ENCODE measurements around the gene GTPBP2.

The GTPBP2 gene, protein sequence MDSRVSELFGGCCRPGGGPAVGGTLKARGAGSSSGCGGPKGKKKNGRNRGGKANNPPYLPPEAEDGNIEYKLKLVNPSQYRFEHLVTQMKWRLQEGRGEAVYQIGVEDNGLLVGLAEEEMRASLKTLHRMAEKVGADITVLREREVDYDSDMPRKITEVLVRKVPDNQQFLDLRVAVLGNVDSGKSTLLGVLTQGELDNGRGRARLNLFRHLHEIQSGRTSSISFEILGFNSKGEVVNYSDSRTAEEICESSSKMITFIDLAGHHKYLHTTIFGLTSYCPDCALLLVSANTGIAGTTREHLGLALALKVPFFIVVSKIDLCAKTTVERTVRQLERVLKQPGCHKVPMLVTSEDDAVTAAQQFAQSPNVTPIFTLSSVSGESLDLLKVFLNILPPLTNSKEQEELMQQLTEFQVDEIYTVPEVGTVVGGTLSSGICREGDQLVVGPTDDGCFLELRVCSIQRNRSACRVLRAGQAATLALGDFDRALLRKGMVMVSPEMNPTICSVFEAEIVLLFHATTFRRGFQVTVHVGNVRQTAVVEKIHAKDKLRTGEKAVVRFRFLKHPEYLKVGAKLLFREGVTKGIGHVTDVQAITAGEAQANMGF

DNA sequence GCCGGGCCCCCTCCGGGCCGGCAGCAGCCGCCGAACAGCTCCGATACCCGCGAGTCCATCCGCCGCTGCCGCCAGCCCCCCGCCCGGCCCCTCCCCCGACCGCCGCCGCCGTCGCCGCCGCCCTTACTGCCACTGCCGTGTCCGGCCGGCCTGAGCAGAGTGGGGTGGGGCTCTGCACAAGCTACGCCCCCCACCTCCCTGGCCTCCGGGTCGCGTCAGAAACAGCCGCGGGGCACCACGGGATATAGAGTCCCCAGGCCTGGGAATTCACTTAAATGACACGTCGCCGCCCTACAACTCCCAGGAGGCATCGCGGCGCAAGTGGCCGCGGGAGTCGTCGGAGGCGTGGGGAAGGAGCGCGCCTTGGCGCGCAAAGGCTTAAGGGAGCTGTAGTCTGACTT is at the start of gene GTPBP2:
Gene GTPBP2, minus strand, starts transcription at position 161 of the 401 bp plus-strand sequence. Its CDS starts 102 bp downstream, at position 59.
- peak; percentile 96 for DNase-seq (ENCODE audit: low read depth, low spot score)
- no peaks in the 10 kb centered on the region for H3K4me1 ChIP-seq (ENCODE audit: insufficient read depth, insufficient read length)
- H3K9ac ChIP-seq (ENCODE audit: insufficient read length, low read depth) = peak within 1 kb of the TSS; percentile 92
- TF ChIP-seq ZNF274 (IDR thresholded peaks at IDR 0.05; ENCODE audit: low read depth, low read length) = no peak
- no peak for TF ChIP-seq SUZ12 (IDR thresholded peaks at IDR 0.05; ENCODE audit: extremely low read depth, insufficient read depth, insufficient read length)
- no peak for TF ChIP-seq YY1 (IDR thresholded peaks at IDR 0.05; ENCODE audit: insufficient read depth, insufficient read length)
- H3K36me3 ChIP-seq (ENCODE audit: insufficient read depth, insufficient read length, low read length) = peaks cover 35% of the 10 kb centered on the region
- no peaks in the 10 kb centered on the region for H3K9me3 ChIP-seq (ENCODE audit: insufficient read depth, low read length)
- no peaks in the 10 kb centered on the region for H3K27me3 ChIP-seq (ENCODE audit: insufficient read depth, insufficient read length)
- peak within 1 kb of the TSS; percentile 82 for H3K4me3 ChIP-seq (ENCODE audit: insufficient read length, low read depth)

DNA sequence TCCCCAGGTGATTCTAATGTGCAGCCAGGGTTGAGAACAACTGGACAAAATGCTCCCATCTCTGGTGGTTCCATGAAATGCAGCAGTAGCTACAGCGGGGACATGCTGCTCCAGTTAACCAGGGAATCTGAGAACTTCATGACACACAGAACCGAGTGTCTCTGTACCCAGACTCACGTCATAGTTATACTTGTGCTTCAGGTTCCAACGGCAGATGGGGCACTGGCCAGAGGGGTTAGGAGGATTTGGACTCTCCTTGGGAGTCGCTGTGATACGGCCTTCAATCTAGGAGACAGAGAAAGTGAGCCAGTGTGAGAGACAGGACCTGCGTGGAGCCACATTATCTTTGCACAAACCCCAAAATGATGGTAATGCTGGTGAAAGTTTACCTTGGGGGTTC is 49.3 kb upstream of the GTPBP2 start:
- H3K36me3 ChIP-seq (ENCODE audit: insufficient read depth, insufficient read length, low read length) = peaks cover 89% of the 10 kb centered on the region
- TF ChIP-seq SUZ12 (IDR thresholded peaks at IDR 0.05; ENCODE audit: extremely low read depth, insufficient read depth, insufficient read length) (no peak), ZNF274 (IDR thresholded peaks at IDR 0.05; ENCODE audit: low read depth, low read length) (no peak), YY1 (IDR thresholded peaks at IDR 0.05; ENCODE audit: insufficient read depth, insufficient read length) (no peak)
- no peak for DNase-seq (ENCODE audit: low read depth, low spot score)
- H3K27me3 ChIP-seq (ENCODE audit: insufficient read depth, insufficient read length) = no peaks in the 10 kb centered on the region
- no peak overlapping the region for H3K4me3 ChIP-seq (ENCODE audit: insufficient read length, low read depth)
- H3K9me3 ChIP-seq (ENCODE audit: insufficient read depth, low read length) = no peaks in the 10 kb centered on the region
- no peaks in the 10 kb centered on the region for H3K4me1 ChIP-seq (ENCODE audit: insufficient read depth, insufficient read length)
- H3K9ac ChIP-seq (ENCODE audit: insufficient read length, low read depth) = no peak overlapping the region

DNA sequence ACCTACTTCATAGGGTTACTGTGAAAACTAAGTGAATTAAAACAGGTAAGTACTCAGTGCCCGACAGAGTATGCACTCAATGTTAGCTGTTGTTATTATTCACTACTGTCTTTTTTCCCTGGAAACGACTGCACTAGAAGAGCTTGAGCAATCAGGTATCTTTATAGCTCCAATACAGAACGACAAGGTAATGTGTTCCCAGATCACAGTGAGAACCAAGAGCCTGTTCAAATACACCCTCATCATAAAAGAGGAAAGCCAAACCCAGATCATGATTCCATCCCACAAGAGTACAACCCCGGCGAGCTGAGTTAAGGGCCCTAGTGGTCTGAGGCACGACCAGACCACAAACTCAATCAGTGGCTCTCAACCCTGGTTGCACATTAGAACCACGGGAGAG is 48.7 kb upstream of the GTPBP2 start:
- Histone ChIP-seq H3K9ac (ENCODE audit: insufficient read length, low read depth) (no peak overlapping the region), H3K4me1 (ENCODE audit: insufficient read depth, insufficient read length) (no peaks in the 10 kb centered on the region), H3K36me3 (ENCODE audit: insufficient read depth, insufficient read length, low read length) (peaks cover 90% of the 10 kb centered on the region), H3K27me3 (ENCODE audit: insufficient read depth, insufficient read length) (no peaks in the 10 kb centered on the region), H3K4me3 (ENCODE audit: insufficient read length, low read depth) (no peak overlapping the region), H3K9me3 (ENCODE audit: insufficient read depth, low read length) (no peaks in the 10 kb centered on the region)
- TF ChIP-seq YY1 (IDR thresholded peaks at IDR 0.05; ENCODE audit: insufficient read depth, insufficient read length) = no peak
- no peak for TF ChIP-seq SUZ12 (IDR thresholded peaks at IDR 0.05; ENCODE audit: extremely low read depth, insufficient read depth, insufficient read length)
- TF ChIP-seq ZNF274 (IDR thresholded peaks at IDR 0.05; ENCODE audit: low read depth, low read length) = no peak
- no peak for DNase-seq (ENCODE audit: low read depth, low spot score)

DNA sequence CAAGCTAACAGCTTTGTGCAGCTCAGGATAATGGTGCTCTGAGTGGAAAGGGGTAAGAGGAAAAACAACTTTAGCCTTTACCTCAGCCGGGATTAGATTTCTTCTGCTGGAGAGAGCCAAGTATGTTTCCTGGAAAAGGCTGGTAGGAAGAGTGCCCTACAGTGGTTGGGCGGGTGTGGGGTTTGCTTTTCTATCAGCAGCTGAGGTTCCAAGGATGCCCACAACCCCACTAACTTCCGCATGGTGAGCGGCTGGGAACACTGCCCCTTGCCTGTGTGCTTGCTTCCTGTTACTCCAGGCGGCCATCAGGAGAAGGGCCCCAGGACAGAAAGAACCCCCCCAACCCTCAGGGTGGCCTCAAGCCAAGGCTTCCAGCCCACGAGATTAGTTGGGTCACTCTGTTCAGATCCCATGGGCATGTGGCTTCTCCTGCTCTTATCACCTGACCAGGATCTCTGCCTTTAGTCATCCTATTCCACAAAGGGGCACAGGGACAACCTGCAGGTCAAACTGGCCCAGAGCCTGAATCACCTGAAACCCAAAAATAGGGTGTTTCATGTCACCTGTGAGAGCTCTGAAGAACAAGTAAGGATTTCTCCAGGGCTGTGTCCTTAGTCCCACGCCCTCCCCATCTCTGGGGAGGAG is 48.0 kb upstream of the GTPBP2 start:
- Histone ChIP-seq H3K36me3 (ENCODE audit: insufficient read depth, insufficient read length, low read length) (peaks cover 90% of the 10 kb centered on the region), H3K4me1 (ENCODE audit: insufficient read depth, insufficient read length) (no peaks in the 10 kb centered on the region), H3K9ac (ENCODE audit: insufficient read length, low read depth) (no peak overlapping the region), H3K4me3 (ENCODE audit: insufficient read length, low read depth) (no peak overlapping the region), H3K9me3 (ENCODE audit: insufficient read depth, low read length) (no peaks in the 10 kb centered on the region), H3K27me3 (ENCODE audit: insufficient read depth, insufficient read length) (no peaks in the 10 kb centered on the region)
- DNase-seq (ENCODE audit: low read depth, low spot score) = no peak
- TF ChIP-seq SUZ12 (IDR thresholded peaks at IDR 0.05; ENCODE audit: extremely low read depth, insufficient read depth, insufficient read length) (no peak), YY1 (IDR thresholded peaks at IDR 0.05; ENCODE audit: insufficient read depth, insufficient read length) (no peak), ZNF274 (IDR thresholded peaks at IDR 0.05; ENCODE audit: low read depth, low read length) (no peak)

DNA sequence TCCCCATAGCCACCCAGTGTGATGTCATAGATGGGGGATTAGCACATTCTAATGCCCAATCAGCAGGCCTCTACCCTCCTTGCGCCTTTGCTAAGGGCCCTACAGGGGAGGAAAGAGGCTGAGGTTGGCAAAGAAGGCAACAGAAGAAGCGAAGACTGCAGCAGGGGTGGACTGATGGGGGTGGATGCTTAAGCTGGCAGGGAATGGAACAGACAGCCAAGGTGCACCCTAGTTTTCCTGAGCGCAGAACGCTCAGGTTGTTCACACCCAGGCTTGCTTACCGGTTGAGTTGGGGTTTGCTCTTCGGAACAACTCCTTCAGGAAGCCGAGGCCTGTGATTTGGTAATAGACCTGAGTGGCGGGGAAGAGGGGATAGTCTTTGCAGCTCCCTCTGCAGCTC is 45.9 kb upstream of the GTPBP2 start:
- Histone ChIP-seq H3K36me3 (ENCODE audit: insufficient read depth, insufficient read length, low read length) (peaks cover 86% of the 10 kb centered on the region), H3K9me3 (ENCODE audit: insufficient read depth, low read length) (no peaks in the 10 kb centered on the region), H3K4me1 (ENCODE audit: insufficient read depth, insufficient read length) (peaks cover 2% of the 10 kb centered on the region), H3K27me3 (ENCODE audit: insufficient read depth, insufficient read length) (no peaks in the 10 kb centered on the region), H3K4me3 (ENCODE audit: insufficient read length, low read depth) (no peak overlapping the region), H3K9ac (ENCODE audit: insufficient read length, low read depth) (no peak overlapping the region)
- DNase-seq (ENCODE audit: low read depth, low spot score) = no peak
- TF ChIP-seq SUZ12 (IDR thresholded peaks at IDR 0.05; ENCODE audit: extremely low read depth, insufficient read depth, insufficient read length) (no peak), YY1 (IDR thresholded peaks at IDR 0.05; ENCODE audit: insufficient read depth, insufficient read length) (no peak), ZNF274 (IDR thresholded peaks at IDR 0.05; ENCODE audit: low read depth, low read length) (no peak)

DNA sequence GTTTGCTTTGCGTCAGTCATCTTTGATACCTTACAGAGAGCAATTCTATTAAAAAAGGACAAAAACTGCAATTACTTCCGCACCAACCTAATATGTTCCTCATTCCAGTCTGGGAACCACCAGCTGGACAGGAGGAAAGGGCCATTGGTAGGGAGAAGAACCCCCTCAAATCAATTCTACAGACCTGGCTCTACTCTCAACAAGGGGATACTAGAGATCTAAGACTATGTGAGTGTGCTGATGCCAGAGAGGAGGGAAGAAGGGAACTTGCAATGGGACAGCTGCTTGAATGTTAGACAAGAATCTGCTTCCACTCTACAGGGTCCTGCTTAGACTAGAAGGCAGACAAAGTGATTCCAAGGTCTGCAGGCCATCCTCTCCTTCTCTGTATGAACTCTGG is 45.2 kb upstream of the GTPBP2 start:
- peaks cover 84% of the 10 kb centered on the region for H3K36me3 ChIP-seq (ENCODE audit: insufficient read depth, insufficient read length, low read length)
- no peak for TF ChIP-seq SUZ12 (IDR thresholded peaks at IDR 0.05; ENCODE audit: extremely low read depth, insufficient read depth, insufficient read length)
- no peak for TF ChIP-seq ZNF274 (IDR thresholded peaks at IDR 0.05; ENCODE audit: low read depth, low read length)
- TF ChIP-seq YY1 (IDR thresholded peaks at IDR 0.05; ENCODE audit: insufficient read depth, insufficient read length) = no peak
- no peaks in the 10 kb centered on the region for H3K9me3 ChIP-seq (ENCODE audit: insufficient read depth, low read length)

More for the DNA sequence above, 45.2 kb upstream of the GTPBP2 start:
- no peak overlapping the region for H3K9ac ChIP-seq (ENCODE audit: insufficient read length, low read depth)
- no peak overlapping the region for H3K4me3 ChIP-seq (ENCODE audit: insufficient read length, low read depth)
- peaks cover 4% of the 10 kb centered on the region for H3K4me1 ChIP-seq (ENCODE audit: insufficient read depth, insufficient read length)
- DNase-seq (ENCODE audit: low read depth, low spot score) = no peak
- no peaks in the 10 kb centered on the region for H3K27me3 ChIP-seq (ENCODE audit: insufficient read depth, insufficient read length)
